Activated naive CD4-positive, alpha-beta T cell treated with anti-CD3 and anti-CD28 coated beads, Interleukin-2, amount 50 U/mL, for 24 hours (primary cell): Measurements from ENCODE around the gene ZFPM1.

Experiments
- H3K27ac Mint-ChIP-seq: one replicate; pipeline ENCODE4 v1.8.0; 2021; ENCODE audit warnings: mild to moderate bottlenecking, mixed read lengths
- H3K27me3 Mint-ChIP-seq: one replicate; pipeline ENCODE4 v1.8.0; 2021; ENCODE audit warnings: mixed read lengths
- H3K36me3 Mint-ChIP-seq: one replicate; pipeline ENCODE4 v1.8.0; 2021; ENCODE audit warnings: mixed read lengths
- H3K4me1 Mint-ChIP-seq: one replicate; pipeline ENCODE4 v1.8.0; 2021; ENCODE audit warnings: mixed read lengths
- H3K4me3 Mint-ChIP-seq: one replicate; pipeline ENCODE4 v1.8.0; 2021; ENCODE audit warnings: mild to moderate bottlenecking, mixed read lengths
- H3K9me3 Mint-ChIP-seq: one replicate; pipeline ENCODE4 v1.8.0; 2021; ENCODE audit warnings: mixed read lengths

Gene ZFPM1

DNA sequence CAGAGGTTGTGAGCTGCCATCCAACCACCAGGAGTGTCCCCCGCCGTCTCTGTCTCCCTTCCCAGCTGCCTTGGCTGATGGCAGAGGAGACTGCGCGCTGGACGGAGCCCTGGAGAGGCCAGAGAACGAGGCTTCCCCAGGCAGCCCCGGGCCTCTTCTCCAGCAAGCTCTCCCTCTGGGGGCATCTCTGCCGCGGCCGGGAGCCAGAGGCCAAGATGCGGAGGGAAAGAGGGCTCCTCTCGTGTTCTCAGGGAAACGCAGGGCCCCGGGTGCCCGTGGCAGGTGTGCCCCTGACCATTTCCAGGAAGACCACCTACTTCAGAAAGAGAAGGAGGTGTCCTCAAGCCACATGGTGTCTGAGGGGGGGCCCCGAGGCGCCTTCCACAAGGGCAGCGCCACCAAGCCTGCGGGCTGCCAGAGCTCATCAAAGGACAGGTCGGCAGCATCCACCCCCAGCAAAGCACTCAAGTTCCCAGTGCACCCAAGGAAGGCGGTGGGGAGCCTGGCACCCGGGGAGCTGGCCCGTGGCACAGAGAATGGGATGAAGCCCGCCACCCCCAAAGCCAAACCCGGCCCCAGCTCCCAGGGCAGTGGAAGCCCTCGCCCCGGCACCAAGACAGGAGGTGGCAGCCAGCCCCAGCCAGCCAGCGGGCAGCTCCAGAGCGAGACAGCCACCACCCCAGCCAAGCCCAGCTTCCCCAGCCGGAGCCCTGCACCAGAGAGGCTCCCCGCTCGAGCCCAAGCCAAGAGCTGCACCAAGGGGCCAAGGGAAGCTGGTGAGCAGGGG, 14.8 kb upstream of the ZFPM1 start:
- Mint-ChIP-seq H3K36me3 (no peaks in the 10 kb centered on the region), H3K27ac (no peak overlapping the region), H3K9me3 (no peaks in the 10 kb centered on the region), H3K27me3 (no peaks in the 10 kb centered on the region), H3K4me3 (no peak overlapping the region), H3K4me1 (peaks cover 3% of the 10 kb centered on the region)

DNA sequence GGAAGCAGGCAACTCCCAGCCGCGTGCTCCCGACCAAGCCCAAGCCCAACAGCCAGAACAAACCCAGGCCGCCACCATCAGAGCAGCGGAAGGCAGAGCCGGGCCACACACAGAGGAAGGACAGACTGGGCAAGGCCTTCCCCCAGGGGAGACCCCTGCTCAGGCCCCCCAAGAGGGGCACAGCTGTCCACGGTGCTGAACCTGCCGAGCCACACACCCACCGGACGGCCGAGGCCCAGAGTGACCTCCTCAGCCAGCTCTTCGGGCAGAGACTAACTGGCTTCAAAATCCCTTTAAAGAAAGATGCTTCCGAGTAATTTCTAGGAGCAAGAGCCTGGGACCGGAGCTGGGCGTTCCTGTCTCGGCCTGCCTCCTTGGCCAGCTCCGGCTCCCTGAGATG, 14.1 kb upstream of the ZFPM1 start:
- Mint-ChIP-seq H3K27ac (no peak overlapping the region), H3K4me1 (peaks cover 4% of the 10 kb centered on the region), H3K4me3 (no peak overlapping the region), H3K36me3 (no peaks in the 10 kb centered on the region), H3K27me3 (no peaks in the 10 kb centered on the region), H3K9me3 (no peaks in the 10 kb centered on the region)

DNA sequence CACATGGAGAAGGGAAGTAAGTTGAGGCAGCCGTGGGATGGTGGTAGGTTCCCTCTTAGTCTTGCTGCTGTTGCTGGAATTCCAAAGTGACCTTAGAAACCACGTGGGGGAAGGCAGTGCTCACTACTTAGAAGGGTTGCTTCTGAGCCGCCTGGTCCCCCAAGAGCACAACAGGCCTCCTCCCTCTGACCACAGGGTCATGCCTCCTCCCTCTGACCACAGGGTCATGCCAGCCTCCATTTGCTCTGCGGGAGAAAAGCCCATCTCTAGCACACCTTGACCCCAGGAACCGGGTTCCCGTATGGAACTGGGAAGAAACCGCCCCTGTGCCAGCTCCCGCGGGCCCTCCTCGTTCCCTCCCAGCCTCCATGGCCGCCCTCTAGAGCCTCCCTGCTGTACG, 13.4 kb upstream of the ZFPM1 start:
- H3K27me3 Mint-ChIP-seq: no peaks in the 10 kb centered on the region
- no peaks in the 10 kb centered on the region for H3K36me3 Mint-ChIP-seq
- no peak overlapping the region for H3K4me3 Mint-ChIP-seq
- H3K4me1 Mint-ChIP-seq: peaks cover 4% of the 10 kb centered on the region
- H3K27ac Mint-ChIP-seq: no peak overlapping the region
- H3K9me3 Mint-ChIP-seq: no peaks in the 10 kb centered on the region

DNA sequence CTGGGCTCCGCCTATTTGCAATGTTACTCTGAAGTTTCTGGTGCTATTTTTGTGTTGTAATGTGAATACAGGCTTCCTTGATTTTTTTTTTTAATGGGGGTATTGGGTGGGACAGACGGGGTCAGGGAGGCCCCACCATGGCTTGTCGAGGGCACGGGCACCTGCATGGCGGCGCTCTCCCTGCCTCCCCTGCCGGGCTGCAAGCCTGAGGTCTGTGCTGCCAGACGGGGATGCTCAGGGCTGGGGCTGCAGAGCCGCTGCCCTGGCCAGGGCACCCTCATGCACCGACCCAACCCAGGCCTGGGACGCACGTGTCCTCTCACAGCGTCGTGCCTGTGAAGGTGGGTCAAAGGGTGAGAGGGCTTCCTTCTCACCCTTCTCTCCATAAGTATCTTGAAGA, 13.0 kb upstream of the ZFPM1 start:
- H3K9me3 Mint-ChIP-seq: no peaks in the 10 kb centered on the region
- no peak overlapping the region for H3K4me3 Mint-ChIP-seq
- H3K27ac Mint-ChIP-seq: no peak overlapping the region
- no peaks in the 10 kb centered on the region for H3K36me3 Mint-ChIP-seq
- H3K27me3 Mint-ChIP-seq: no peaks in the 10 kb centered on the region
- peaks cover 4% of the 10 kb centered on the region for H3K4me1 Mint-ChIP-seq

DNA sequence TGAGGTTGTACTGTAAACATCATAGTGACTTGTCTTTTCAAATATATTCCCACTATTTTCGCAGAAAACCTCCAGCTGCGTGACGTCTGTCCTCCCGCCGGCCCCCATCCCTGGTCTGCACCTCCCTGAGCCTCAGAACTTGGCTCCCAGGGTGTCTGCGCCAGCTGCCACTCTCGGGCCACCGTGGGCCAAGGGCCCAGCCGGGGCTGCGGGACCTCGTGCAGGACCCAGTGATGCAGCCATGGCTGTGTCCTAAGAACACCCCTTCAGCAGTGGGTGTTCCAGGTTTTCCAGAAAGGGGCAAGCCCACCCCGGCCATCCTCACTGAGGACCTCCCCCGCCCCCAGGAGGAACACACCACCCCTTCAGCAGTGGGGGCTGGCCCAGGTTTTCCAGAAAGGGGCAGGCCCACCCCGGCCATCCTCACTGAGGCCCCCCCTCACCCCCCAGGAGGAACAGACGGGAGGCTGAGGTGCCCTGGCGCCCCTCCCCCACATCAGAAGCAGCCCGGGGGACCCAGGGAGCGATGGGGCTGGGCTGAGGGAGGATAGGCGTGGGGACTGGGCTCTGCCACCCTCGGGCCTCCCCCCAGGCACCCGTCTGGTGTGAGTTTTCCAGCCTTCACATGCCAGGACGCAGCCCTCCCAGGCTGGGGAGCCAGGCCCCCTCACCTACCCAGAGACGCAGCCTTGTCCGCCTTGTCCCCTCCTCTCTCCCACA, 12.2 kb upstream of the ZFPM1 start:
- Mint-ChIP-seq H3K27ac (no peak overlapping the region), H3K4me3 (no peak overlapping the region), H3K9me3 (no peaks in the 10 kb centered on the region), H3K4me1 (peaks cover 4% of the 10 kb centered on the region), H3K36me3 (no peaks in the 10 kb centered on the region), H3K27me3 (no peaks in the 10 kb centered on the region)

DNA sequence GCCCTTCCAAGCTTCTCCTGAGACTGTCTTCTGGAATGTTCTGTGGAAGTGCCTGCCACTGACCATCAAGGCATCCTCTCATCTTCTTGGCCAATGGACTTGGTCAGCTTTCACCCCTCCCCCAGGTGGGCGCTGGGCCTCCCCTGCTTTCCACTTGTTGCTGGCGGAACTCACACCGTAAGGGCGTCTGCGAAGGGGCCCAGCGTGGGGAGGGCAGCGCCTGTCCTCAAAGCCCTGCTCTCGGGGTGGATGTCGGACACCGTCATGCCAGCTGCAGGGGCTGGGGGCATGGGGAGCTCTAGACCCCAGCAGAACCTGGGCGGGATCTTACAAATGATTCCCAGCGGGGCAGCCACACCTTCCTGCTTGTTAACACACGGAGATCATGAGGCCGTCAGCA, 11.6 kb upstream of the ZFPM1 start:
- no peak overlapping the region for H3K4me3 Mint-ChIP-seq
- no peaks in the 10 kb centered on the region for H3K9me3 Mint-ChIP-seq
- H3K36me3 Mint-ChIP-seq: no peaks in the 10 kb centered on the region
- H3K4me1 Mint-ChIP-seq: peaks cover 4% of the 10 kb centered on the region
- no peak overlapping the region for H3K27ac Mint-ChIP-seq
- H3K27me3 Mint-ChIP-seq: no peaks in the 10 kb centered on the region

DNA sequence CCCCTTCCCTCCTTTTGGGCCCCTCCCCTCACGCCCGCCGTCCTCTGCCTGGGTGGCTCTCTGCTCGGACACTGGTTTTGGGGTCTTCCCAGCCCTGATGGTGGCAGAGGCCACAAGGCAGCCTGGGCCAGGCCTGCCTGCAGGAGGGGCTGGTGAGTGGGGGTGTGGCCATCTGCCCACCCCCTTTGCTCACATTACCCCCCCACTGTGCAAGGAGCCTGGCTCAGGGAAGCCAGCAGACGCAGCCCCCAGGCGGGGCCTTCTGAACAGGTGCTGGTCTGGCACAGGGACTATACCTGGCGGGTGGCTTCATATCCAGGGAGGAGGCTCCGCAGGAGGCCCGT, 10.7 kb upstream of the ZFPM1 start:
- no peaks in the 10 kb centered on the region for H3K27me3 Mint-ChIP-seq
- no peaks in the 10 kb centered on the region for H3K36me3 Mint-ChIP-seq
- no peak overlapping the region for H3K4me3 Mint-ChIP-seq
- no peak overlapping the region for H3K27ac Mint-ChIP-seq
- H3K4me1 Mint-ChIP-seq: peaks cover 4% of the 10 kb centered on the region
- no peaks in the 10 kb centered on the region for H3K9me3 Mint-ChIP-seq

DNA sequence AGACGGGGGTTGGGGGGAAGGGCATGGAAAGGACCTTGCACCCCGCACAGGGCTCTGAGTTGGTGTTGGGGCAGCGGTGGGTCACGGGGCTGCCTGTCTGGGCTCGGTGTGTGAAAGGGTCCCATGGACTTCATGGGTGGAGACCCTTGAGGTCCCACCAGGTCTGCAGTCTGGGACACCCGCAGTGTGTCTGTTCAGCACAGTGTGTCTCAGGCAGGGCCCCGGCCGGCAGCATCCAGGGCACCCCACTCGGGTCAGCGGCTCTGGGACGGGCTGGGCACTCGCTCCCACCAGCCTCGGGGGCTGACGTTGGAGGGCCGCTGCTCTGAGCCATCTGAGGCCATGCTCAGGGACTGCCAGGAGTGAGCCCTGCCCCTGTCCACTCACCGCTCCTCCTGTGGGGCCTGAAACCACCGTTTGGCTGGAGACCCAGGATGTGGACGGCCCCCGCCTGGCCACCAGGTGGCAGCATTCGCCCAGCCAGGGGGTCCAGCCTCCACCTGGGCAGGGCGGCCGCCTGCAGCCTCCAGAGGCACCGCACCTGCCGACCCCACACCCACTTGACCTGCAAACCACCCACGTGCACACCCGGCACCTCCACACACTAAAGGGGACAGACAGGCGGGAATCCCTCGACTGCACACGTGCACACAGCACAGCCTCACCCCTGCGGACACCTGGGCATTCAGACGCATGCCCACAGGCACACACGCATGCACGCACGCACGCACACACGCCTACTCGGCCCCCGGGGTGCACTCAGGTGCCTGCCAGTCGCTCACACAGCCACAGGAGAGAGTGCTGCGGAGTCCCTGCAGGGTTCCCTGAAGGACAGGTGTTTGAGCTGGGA, 10.1 kb upstream of the ZFPM1 start:
- Mint-ChIP-seq H3K9me3 (no peaks in the 10 kb centered on the region), H3K36me3 (no peaks in the 10 kb centered on the region), H3K4me1 (peaks cover 4% of the 10 kb centered on the region), H3K27ac (no peak overlapping the region), H3K27me3 (no peaks in the 10 kb centered on the region), H3K4me3 (no peak overlapping the region)

DNA sequence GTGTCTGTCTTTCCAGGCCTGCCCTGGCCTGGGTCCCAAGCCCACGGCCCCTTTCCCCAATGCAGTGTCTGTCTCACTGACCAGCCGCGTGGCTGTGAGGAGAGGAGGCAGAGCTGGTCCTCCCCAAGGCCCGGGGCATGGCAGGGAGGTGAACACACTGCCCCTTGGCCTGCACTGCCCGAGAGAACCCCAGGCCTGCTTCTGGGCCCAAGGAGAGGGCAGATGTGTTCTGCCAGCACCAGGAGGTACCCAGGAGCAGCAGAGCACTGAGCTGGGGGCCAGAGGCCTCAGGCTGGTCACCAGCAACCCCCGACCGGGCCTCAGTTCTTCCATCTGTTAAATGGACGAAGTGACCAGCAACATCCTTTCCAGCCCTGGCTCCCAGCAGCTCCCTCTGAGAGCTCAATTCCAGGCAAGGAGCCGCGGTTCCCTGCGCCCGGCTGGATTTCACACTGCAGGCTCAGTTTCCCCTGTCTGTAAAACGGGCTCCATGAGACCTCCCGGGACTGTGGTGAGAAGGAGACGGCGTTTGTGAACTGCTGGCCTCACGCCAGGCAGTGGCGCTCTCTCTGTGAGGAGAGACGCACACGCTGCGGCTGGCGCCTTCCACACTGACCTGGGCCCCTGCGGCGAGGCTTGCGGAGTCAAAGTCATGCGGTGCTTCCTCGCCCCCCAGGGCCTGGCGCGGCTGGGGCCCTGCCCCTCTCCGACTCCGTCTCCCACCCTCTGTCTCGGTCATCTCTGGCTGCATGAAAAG, 8.1 kb upstream of the ZFPM1 start:
- Mint-ChIP-seq H3K27ac (no peak overlapping the region), H3K4me1 (peaks cover 4% of the 10 kb centered on the region), H3K4me3 (no peak overlapping the region)

DNA sequence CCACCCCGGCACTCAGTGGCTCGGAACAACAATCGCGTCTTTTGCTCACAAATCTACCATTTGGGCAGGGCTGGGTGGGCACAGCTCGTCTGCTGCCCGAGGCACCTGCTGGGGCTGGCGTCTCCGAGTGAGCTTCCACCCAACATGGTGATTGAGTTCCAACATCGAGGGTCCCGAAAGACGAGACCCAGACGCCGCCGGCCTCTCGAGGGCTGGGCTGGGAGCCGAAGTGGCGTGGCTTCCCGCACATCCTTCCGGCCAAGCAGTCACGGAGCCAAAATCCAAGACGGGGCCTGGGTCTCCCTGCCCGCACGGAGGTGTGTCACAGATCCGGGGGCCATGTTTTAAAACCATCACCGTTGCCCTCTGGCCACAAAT, 7.5 kb upstream of the ZFPM1 start:
- Mint-ChIP-seq H3K27me3 (no peaks in the 10 kb centered on the region), H3K4me3 (no peak overlapping the region), H3K36me3 (no peaks in the 10 kb centered on the region), H3K4me1 (peaks cover 4% of the 10 kb centered on the region), H3K27ac (no peak overlapping the region), H3K9me3 (no peaks in the 10 kb centered on the region)

More for the DNA sequence above, 8.1 kb upstream of the ZFPM1 start:
- Mint-ChIP-seq H3K36me3 (no peaks in the 10 kb centered on the region), H3K27me3 (no peaks in the 10 kb centered on the region), H3K9me3 (no peaks in the 10 kb centered on the region)

DNA sequence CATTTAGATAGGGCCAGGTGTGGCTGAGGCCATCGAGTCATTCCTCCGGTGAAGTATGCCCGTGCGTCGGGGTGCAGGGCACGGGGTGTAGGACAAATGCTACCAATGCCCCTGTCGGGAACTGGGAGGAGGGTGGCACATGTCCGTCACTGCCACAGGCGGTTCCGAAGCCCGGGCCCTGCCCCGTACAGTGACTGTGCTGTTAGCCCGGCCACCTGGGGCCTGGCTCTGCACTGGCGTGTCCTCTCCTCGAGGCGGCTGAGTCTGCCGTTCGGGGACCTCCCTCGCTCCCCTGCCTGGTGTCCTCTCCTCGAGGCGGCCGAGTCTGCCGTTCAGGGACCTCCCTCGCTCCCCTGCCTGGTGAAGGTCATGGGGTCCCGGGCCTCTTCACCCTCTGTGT, 7.0 kb upstream of the ZFPM1 start:
- peaks cover 4% of the 10 kb centered on the region for H3K4me1 Mint-ChIP-seq
- H3K27ac Mint-ChIP-seq: no peak overlapping the region
- no peaks in the 10 kb centered on the region for H3K36me3 Mint-ChIP-seq
- H3K9me3 Mint-ChIP-seq: no peaks in the 10 kb centered on the region
- no peaks in the 10 kb centered on the region for H3K27me3 Mint-ChIP-seq
- no peak overlapping the region for H3K4me3 Mint-ChIP-seq

DNA sequence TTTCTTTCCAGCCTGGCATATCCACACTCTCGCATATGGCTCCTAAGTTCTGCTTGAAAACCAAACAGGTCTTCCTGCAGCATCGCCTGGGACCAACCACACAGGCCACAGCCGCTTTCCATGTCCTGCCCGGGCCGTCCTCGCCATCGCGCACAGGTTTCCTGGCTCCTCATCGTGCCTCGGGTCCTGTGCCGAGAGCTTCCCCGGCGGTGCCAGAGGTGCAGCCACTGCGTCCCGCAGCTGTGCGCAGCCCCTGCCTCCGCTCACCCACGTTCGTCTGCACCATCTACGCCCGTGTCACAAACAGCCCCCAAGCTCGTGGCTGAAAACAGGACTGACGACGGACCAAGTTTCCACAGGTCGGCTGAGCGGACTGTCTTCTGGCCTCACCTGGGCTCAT, 6.3 kb upstream of the ZFPM1 start:
- H3K4me1 Mint-ChIP-seq: peaks cover 4% of the 10 kb centered on the region
- no peaks in the 10 kb centered on the region for H3K36me3 Mint-ChIP-seq
- H3K4me3 Mint-ChIP-seq: no peak overlapping the region
- no peaks in the 10 kb centered on the region for H3K9me3 Mint-ChIP-seq
- H3K27me3 Mint-ChIP-seq: no peaks in the 10 kb centered on the region
- H3K27ac Mint-ChIP-seq: no peak overlapping the region

DNA sequence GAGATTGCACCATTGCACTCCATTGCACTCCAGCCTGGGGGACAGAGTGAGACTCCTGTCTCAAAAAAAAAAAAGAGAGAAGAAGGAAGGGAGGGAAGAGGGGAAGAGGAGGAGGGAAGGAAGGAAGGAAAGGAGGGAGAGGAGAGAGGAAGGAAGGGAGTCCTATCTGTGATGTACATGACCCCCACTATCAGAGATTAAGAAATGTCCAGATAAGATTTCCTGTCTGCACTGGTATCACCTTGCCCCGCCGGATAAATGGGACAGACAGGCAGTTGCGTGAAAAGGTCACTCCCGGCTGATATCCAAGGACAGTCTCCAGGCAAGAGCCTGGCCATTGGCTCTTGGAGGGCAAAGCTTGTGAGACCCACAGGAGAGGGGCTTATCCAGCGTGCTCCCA, 5.2 kb upstream of the ZFPM1 start:
- H3K36me3 Mint-ChIP-seq: no peaks in the 10 kb centered on the region
- H3K27me3 Mint-ChIP-seq: no peaks in the 10 kb centered on the region
- H3K4me1 Mint-ChIP-seq: peaks cover 7% of the 10 kb centered on the region
- H3K4me3 Mint-ChIP-seq: no peak overlapping the region
- H3K9me3 Mint-ChIP-seq: no peaks in the 10 kb centered on the region
- no peak overlapping the region for H3K27ac Mint-ChIP-seq

DNA sequence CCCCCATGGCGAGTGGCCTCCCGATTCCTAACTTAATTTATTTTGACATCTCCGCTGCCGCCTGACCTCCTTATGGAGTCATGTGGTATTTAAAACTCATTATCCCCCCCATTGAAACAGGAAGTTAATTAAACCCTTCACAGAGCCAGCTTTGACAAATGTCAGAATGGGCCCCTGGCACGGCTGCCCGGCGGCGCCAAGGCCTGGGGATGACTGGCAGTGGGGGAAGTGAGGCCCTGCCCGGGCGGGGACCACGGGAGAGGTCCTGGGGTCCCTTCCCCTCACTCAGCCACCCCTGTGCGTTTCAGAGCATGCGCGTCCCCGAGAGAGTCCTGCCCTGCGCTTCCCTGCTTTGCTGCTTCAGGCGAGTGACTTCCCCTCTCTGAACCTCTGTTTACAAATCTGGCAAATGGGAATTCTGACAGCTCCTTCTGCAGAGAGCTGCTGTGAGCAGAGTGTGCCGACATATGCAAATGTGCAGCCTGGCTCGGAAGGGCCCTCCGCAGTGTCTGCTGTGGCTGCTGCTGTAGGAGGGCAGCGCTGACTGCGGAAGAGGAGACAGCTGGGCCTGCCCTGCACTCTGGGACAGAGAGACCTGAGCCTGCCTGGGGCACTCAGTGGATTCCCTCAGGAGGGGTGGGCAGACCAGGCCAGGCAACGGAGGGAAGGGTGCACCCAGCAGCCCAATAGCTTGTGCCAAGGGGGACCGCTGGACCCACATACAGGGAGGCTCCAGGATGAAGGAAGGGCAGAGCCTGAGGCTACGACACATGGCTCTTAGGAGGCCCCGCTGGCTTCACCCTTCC, 4.4 kb upstream of the ZFPM1 start:
- Mint-ChIP-seq H3K4me1 (peaks cover 4% of the 10 kb centered on the region), H3K27me3 (no peaks in the 10 kb centered on the region), H3K4me3 (no peak overlapping the region), H3K27ac (peak overlapping the region; percentile 65), H3K36me3 (no peaks in the 10 kb centered on the region), H3K9me3 (no peaks in the 10 kb centered on the region)

DNA sequence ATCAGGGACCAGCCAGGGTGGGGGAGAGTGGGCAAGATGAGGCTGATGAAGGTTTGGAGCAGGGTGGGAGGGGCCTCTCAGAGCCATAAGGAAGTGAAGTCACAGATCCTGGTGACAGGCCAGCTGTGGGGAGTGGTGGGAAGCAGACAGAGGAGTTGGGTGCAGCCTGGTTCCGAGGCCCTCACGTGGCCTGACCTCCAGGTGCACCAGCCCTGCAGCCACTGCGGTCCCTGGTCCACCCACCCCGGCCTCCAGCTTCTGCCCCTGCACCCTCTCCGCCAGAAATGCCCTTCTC, 3.9 kb upstream of the ZFPM1 start:
- Mint-ChIP-seq H3K4me1 (peaks cover 4% of the 10 kb centered on the region), H3K27ac (no peak overlapping the region), H3K4me3 (no peak overlapping the region), H3K36me3 (no peaks in the 10 kb centered on the region), H3K9me3 (no peaks in the 10 kb centered on the region), H3K27me3 (no peaks in the 10 kb centered on the region)
